Measurements from ENCODE around the gene TTC4.

The TTC4 gene

DNA sequence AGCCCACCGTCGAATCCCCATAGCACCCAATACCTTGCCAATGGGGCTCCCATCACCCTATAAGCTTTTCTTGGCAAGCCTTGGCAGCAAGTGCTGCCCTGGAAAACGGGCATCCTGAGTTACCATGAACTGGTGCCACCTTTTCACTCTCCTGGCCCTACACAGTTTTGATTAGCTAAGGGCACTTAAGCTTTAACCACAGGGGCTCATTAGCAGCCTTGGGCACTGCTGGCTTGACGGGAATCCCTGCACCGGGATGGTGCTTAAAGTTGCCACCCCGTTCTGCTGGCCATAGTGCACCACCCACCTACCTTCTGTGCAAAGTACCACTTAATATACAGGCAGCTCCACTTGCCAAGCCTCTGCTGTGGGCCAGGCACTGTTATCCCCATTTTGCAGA lies 34.9 kb downstream of the TTC4 start:
- H4K91ac ChIP-seq (ENCODE audit: low read depth, low read length): no peak overlapping the region
- no peak overlapping the region for H2BK120ac ChIP-seq (ENCODE audit: insufficient read depth, low read length, poor library complexity)
- no peaks in the 10 kb centered on the region for H3K27me3 ChIP-seq (ENCODE audit: insufficient read depth, low read length)
- no peak overlapping the region for H3K4me2 ChIP-seq (ENCODE audit: low read length)
- no peak overlapping the region for H4K12ac ChIP-seq (ENCODE audit: low read depth, low read length)
- H2BK12ac ChIP-seq (ENCODE audit: low read length): no peak overlapping the region
- no peaks in the 10 kb centered on the region for H3K9me3 ChIP-seq (ENCODE audit: insufficient read depth, low read depth, low read length)
- H3K4me1 ChIP-seq (ENCODE audit: control insufficient read depth in 1 of 2, insufficient read depth in 2 of 2, low read length in 2 of 2): peaks cover 0 to 3% of the 10 kb centered on the region in 2 experiments
- no peak overlapping the region for H3K4ac ChIP-seq (ENCODE audit: low read depth, low read length)
- H3K27ac ChIP-seq (ENCODE audit: low read depth, low read length): no peak overlapping the region
- H3K18ac ChIP-seq (ENCODE audit: low read length): no peak overlapping the region
- H3K36me3 ChIP-seq (ENCODE audit: control insufficient read depth in 1 of 2, insufficient read depth in 2 of 2, low read length in 2 of 2): no peaks in the 10 kb centered on the region
- H3K4me3 ChIP-seq (ENCODE audit: low read depth, low read length): no peak overlapping the region
- H3K79me1 ChIP-seq (ENCODE audit: low read length): no peaks in the 10 kb centered on the region
- no peak overlapping the region for H2BK5ac ChIP-seq (ENCODE audit: low read depth, low read length, poor library complexity)
- no peak overlapping the region for H2AK5ac ChIP-seq (ENCODE audit: low read length)
- WGBS (ENCODE audit: extremely low coverage, insufficient coverage, insufficient read length): no CpG with 5 or more reads among the region's 6 CpGs
- no peaks in the 10 kb centered on the region for H3K79me2 ChIP-seq (ENCODE audit: control insufficient read depth, insufficient read depth, low read length, poor library complexity)
- no peak overlapping the region for H4K8ac ChIP-seq (ENCODE audit: low read depth, low read length)
- no peak overlapping the region for H3K14ac ChIP-seq (ENCODE audit: low read length)
- DNase-seq: no peak
- no peak overlapping the region for H3K23ac ChIP-seq (ENCODE audit: low read length)
- no peak overlapping the region for H3K9ac ChIP-seq (ENCODE audit: low read length)
- no peak overlapping the region for H2AFZ ChIP-seq (ENCODE audit: insufficient read depth, low read length, poor library complexity)

DNA sequence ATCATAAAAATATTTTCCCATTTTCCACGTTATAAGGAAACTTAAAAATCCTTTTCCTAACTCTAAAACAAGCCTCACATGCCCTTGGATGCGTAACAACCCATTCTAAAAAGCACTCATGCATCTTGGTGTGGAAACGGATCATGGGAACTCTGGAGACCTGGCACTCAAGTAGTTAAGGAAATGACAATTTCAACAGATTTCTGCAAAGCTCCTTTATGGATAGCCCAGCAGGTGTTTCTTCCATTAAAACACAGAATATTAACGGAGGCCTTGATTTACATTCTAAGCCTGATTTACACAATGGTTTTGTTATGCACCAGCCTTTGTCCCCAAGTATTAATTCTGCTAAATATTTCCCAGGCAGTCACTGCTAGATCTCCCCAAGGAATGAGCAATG lies 35.8 kb downstream of the TTC4 start:
- no peak for DNase-seq
- H3K9ac ChIP-seq (ENCODE audit: low read length): no peak overlapping the region
- no peak overlapping the region for H3K23ac ChIP-seq (ENCODE audit: low read length)
- peaks cover 0 to 2% of the 10 kb centered on the region in 2 experiments for H3K36me3 ChIP-seq (ENCODE audit: control insufficient read depth in 1 of 2, insufficient read depth in 2 of 2, low read length in 2 of 2)
- no peak overlapping the region for H4K91ac ChIP-seq (ENCODE audit: low read depth, low read length)
- H3K4me3 ChIP-seq (ENCODE audit: low read depth, low read length): no peak overlapping the region
- no peak overlapping the region for H3K27ac ChIP-seq (ENCODE audit: low read depth, low read length)
- no peaks in the 10 kb centered on the region for H3K9me3 ChIP-seq (ENCODE audit: insufficient read depth, low read depth, low read length)
- H2BK120ac ChIP-seq (ENCODE audit: insufficient read depth, low read length, poor library complexity): no peak overlapping the region
- no peak overlapping the region for H4K12ac ChIP-seq (ENCODE audit: low read depth, low read length)
- no peaks in the 10 kb centered on the region for H3K27me3 ChIP-seq (ENCODE audit: insufficient read depth, low read length)
- 100% methylated on average over 1 of the region's 4 CpGs for WGBS (ENCODE audit: extremely low coverage, insufficient coverage, insufficient read length)
- H3K4ac ChIP-seq (ENCODE audit: low read depth, low read length): no peak overlapping the region
- H2BK5ac ChIP-seq (ENCODE audit: low read depth, low read length, poor library complexity): no peak overlapping the region
- H3K18ac ChIP-seq (ENCODE audit: low read length): no peak overlapping the region
- no peak overlapping the region for H2AFZ ChIP-seq (ENCODE audit: insufficient read depth, low read length, poor library complexity)
- H2AK5ac ChIP-seq (ENCODE audit: low read length): no peak overlapping the region
- no peaks in the 10 kb centered on the region for H3K79me1 ChIP-seq (ENCODE audit: low read length)
- no peak overlapping the region for H3K4me2 ChIP-seq (ENCODE audit: low read length)
- H4K8ac ChIP-seq (ENCODE audit: low read depth, low read length): no peak overlapping the region
- H3K79me2 ChIP-seq (ENCODE audit: control insufficient read depth, insufficient read depth, low read length, poor library complexity): no peaks in the 10 kb centered on the region
- no peak overlapping the region for H3K14ac ChIP-seq (ENCODE audit: low read length)
- peaks cover 0 to 3% of the 10 kb centered on the region in 2 experiments for H3K4me1 ChIP-seq (ENCODE audit: control insufficient read depth in 1 of 2, insufficient read depth in 2 of 2, low read length in 2 of 2)
- no peak overlapping the region for H2BK12ac ChIP-seq (ENCODE audit: low read length)

DNA sequence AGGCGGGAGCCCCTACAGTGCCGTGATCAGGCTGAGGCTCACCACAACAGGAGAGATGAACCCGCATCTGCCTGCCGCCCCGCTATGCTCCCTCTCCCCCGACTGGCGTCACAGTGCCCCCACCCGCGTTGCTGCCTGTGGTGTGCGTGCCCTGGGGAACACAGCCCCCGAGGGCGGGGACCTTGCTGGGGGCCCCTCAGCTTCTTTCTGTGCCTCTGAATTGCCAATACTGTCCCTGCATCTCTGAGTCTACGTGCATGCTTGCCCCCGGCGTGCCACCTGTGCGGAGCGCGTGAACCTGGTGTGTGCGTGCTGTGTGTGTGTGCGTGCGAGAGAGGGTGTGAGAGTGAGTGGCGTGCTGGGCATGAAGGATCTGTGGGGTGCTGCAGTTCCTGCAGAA lies 38.4 kb downstream of the TTC4 start:
- Histone ChIP-seq H3K27ac (ENCODE audit: low read depth, low read length) (no peak overlapping the region), H3K27me3 (ENCODE audit: insufficient read depth, low read length) (no peaks in the 10 kb centered on the region), H3K23ac (ENCODE audit: low read length) (no peak overlapping the region), H3K4me1 (ENCODE audit: control insufficient read depth in 1 of 2, insufficient read depth in 2 of 2, low read length in 2 of 2) (peaks cover 0 to 3% of the 10 kb centered on the region in 2 experiments), H3K36me3 (ENCODE audit: control insufficient read depth in 1 of 2, insufficient read depth in 2 of 2, low read length in 2 of 2) (peaks cover 18 to 20% of the 10 kb centered on the region in 2 experiments), H2BK12ac (ENCODE audit: low read length) (no peak overlapping the region), H4K91ac (ENCODE audit: low read depth, low read length) (no peak overlapping the region), H2BK120ac (ENCODE audit: insufficient read depth, low read length, poor library complexity) (no peak overlapping the region), H2BK5ac (ENCODE audit: low read depth, low read length, poor library complexity) (no peak overlapping the region), H3K4me2 (ENCODE audit: low read length) (no peak overlapping the region), H3K4ac (ENCODE audit: low read depth, low read length) (no peak overlapping the region), H2AFZ (ENCODE audit: insufficient read depth, low read length, poor library complexity) (no peak overlapping the region), H3K18ac (ENCODE audit: low read length) (no peak overlapping the region), H4K12ac (ENCODE audit: low read depth, low read length) (no peak overlapping the region), H2AK5ac (ENCODE audit: low read length) (no peak overlapping the region), H4K8ac (ENCODE audit: low read depth, low read length) (no peak overlapping the region), H3K79me2 (ENCODE audit: control insufficient read depth, insufficient read depth, low read length, poor library complexity) (no peaks in the 10 kb centered on the region), H3K79me1 (ENCODE audit: low read length) (no peaks in the 10 kb centered on the region), H3K4me3 (ENCODE audit: low read depth, low read length) (no peak overlapping the region), H3K9me3 (ENCODE audit: insufficient read depth, low read depth, low read length) (no peaks in the 10 kb centered on the region), H3K9ac (ENCODE audit: low read length) (no peak overlapping the region), H3K14ac (ENCODE audit: low read length) (no peak overlapping the region)
- DNase-seq: no peak
- no CpG with 5 or more reads among the region's 22 CpGs for WGBS (ENCODE audit: extremely low coverage, insufficient coverage, insufficient read length)

DNA sequence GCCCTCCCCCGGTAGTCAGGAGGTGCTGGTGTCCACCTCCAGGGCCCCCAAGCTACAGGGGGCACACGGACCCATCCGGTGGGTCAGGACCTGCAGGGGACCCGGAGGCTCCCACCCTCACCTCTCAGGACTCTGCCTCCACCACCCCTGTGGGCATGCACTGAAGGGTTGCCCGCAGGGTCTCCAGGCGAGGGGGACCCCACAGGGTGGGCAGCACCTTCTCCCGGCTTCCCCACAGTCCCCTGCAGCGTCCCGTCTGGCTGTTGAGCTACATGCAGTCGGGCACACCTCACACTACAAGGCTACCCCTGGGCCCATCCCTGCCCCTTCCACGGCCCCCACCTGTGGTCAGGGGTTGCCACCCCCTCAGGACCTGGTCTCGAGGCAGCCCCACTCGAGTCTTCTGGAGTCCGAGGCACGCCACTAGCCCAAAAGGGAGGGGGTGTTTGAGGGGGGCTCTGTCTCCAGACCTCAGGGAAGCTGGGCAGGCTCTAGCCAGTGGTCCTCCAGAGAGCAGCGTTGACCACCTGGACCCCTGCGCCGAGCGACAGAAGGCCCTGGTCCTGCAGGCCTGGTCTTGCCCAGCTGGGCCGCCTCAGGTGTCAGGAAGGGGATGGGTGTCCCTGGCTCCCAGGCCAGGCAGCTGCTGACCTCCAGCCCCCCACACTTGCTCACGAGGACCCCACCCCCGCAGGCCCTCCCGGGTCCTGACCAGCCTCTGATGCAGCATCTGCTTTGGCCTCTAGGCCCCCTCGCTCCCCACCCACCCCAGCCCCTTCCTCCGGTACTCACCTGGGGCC lies 39.0 kb downstream of the TTC4 start:
- no peaks in the 10 kb centered on the region for H3K79me1 ChIP-seq (ENCODE audit: low read length)
- no peak overlapping the region for H4K8ac ChIP-seq (ENCODE audit: low read depth, low read length)
- H3K23ac ChIP-seq (ENCODE audit: low read length): no peak overlapping the region
- no peak overlapping the region for H3K9ac ChIP-seq (ENCODE audit: low read length)
- H2BK5ac ChIP-seq (ENCODE audit: low read depth, low read length, poor library complexity): no peak overlapping the region
- no peak overlapping the region for H3K14ac ChIP-seq (ENCODE audit: low read length)
- no peak overlapping the region for H3K27ac ChIP-seq (ENCODE audit: low read depth, low read length)
- no CpG with 5 or more reads among the region's 25 CpGs for WGBS (ENCODE audit: extremely low coverage, insufficient coverage, insufficient read length)
- no peak for DNase-seq
- no peak overlapping the region for H2BK120ac ChIP-seq (ENCODE audit: insufficient read depth, low read length, poor library complexity)
- no peaks in the 10 kb centered on the region for H3K9me3 ChIP-seq (ENCODE audit: insufficient read depth, low read depth, low read length)
- peaks cover 18 to 20% of the 10 kb centered on the region in 2 experiments for H3K36me3 ChIP-seq (ENCODE audit: control insufficient read depth in 1 of 2, insufficient read depth in 2 of 2, low read length in 2 of 2)
- no peak overlapping the region for H2AK5ac ChIP-seq (ENCODE audit: low read length)
- H2AFZ ChIP-seq (ENCODE audit: insufficient read depth, low read length, poor library complexity): no peak overlapping the region
- no peak overlapping the region for H3K4ac ChIP-seq (ENCODE audit: low read depth, low read length)
- no peak overlapping the region for H4K91ac ChIP-seq (ENCODE audit: low read depth, low read length)
- no peak overlapping the region for H4K12ac ChIP-seq (ENCODE audit: low read depth, low read length)
- H2BK12ac ChIP-seq (ENCODE audit: low read length): no peak overlapping the region
- H3K4me2 ChIP-seq (ENCODE audit: low read length): no peak overlapping the region
- peaks cover 0 to 3% of the 10 kb centered on the region in 2 experiments for H3K4me1 ChIP-seq (ENCODE audit: control insufficient read depth in 1 of 2, insufficient read depth in 2 of 2, low read length in 2 of 2)
- H3K79me2 ChIP-seq (ENCODE audit: control insufficient read depth, insufficient read depth, low read length, poor library complexity): no peaks in the 10 kb centered on the region
- H3K18ac ChIP-seq (ENCODE audit: low read length): no peak overlapping the region
- H3K27me3 ChIP-seq (ENCODE audit: insufficient read depth, low read length): no peaks in the 10 kb centered on the region
- H3K4me3 ChIP-seq (ENCODE audit: low read depth, low read length): no peak overlapping the region

All from trophoblast cell (in vitro differentiated cells and primary cell).